GM20431 (cell line): ENCODE measurements around the gene USB1.
"Not testable (repeated sequence)": the region's sequence is repeated elsewhere in the genome, so short reads cannot be mapped to it uniquely, and the experiment has no call there.

Experiments used
- in situ Hi-C: fragments of 300-500 bp; cut with MseI, MboI; formaldehyde crosslinking; loops from one replicate; pipeline ENCODE4 v1.15.0; 2020; ENCODE audit warnings: low sequenced_read_pairs; ENCODE audit not compliant: unreplicated experiment

The USB1 gene

GRCh38 chr16:57992084-57992483, 9.1 kb upstream of the USB1 start:
- in situ Hi-C loops: loop anchor here (10.0 to 25.0 kb wide), 2 partner anchors 87 to 405 kb away; no protein-coding TSS in a partner anchor

GRCh38 chr16:57993438-57993837, 7.8 kb upstream of the USB1 start:
- in situ Hi-C loops: loop anchor here (10.0 to 25.0 kb wide), 2 partner anchors 89 to 406 kb away; no protein-coding TSS in a partner anchor

GRCh38 chr16:57993897-57994296, 7.3 kb upstream of the USB1 start:
- in situ Hi-C loops: loop anchor here (10.0 to 25.0 kb wide), 2 partner anchors 89 to 407 kb away; no protein-coding TSS in a partner anchor

GRCh38 chr16:57994361-57994760, 6.8 kb upstream of the USB1 start:
- in situ Hi-C loops: loop anchor here (10.0 to 25.0 kb wide), 2 partner anchors 90 to 407 kb away; no protein-coding TSS in a partner anchor

GRCh38 chr16:57994778-57995177, 6.4 kb upstream of the USB1 start:
- in situ Hi-C loops: loop anchor here (10.0 to 25.0 kb wide), 2 partner anchors 90 to 407 kb away; no protein-coding TSS in a partner anchor

- in situ Hi-C loops: loop anchor here (10.0 to 25.0 kb wide), 2 partner anchors 91 to 409 kb away; no protein-coding TSS in a partner anchor
Measured at GRCh38 chr16:57995721-57996405, 5.3 kb upstream of the USB1 start.

GRCh38 chr16:57996406-57997175, 4.6 kb upstream of the USB1 start:
- in situ Hi-C loops: loop anchor here (10.0 to 25.0 kb wide), 2 partner anchors 92 to 409 kb away; no protein-coding TSS in a partner anchor

GRCh38 chr16:57997176-57997527, 4.1 kb upstream of the USB1 start:
- in situ Hi-C loops: loop anchor here (10.0 to 25.0 kb wide), 2 partner anchors 92 to 410 kb away; no protein-coding TSS in a partner anchor

GRCh38 chr16:57997528-57998265, 3.5 kb upstream of the USB1 start:
- in situ Hi-C loops: loop anchor here (10.0 to 25.0 kb wide), 2 partner anchors 93 to 410 kb away; no protein-coding TSS in a partner anchor

- in situ Hi-C loops: loop anchor here (10.0 to 25.0 kb wide), 2 partner anchors 94 to 411 kb away; no protein-coding TSS in a partner anchor
Measured at GRCh38 chr16:57998486-57998885, 2.7 kb upstream of the USB1 start.

GRCh38 chr16:57998992-57999365, 2.2 kb upstream of the USB1 start:
- in situ Hi-C loops: loop anchor here (10.0 to 25.0 kb wide), 2 partner anchors 94 to 412 kb away; no protein-coding TSS in a partner anchor

- in situ Hi-C loops: loop anchor here (10.0 to 25.0 kb wide), 2 partner anchors 95 to 412 kb away; no protein-coding TSS in a partner anchor
Measured at GRCh38 chr16:57999366-57999970, 1.7 kb upstream of the USB1 start.

- in situ Hi-C loops: loop anchor here (10.0 to 25.0 kb wide), 2 partner anchors 95 to 413 kb away; no protein-coding TSS in a partner anchor
Measured at GRCh38 chr16:57999971-58000705, 1.1 kb upstream of the USB1 start, which contains the start of gene ZNF319. TSS of gene ZNF319 (minus strand) at chr16:58000672. CDS start at chr16:57998265, 2,407 bp downstream.

- in situ Hi-C loops: no loop called here
Measured at GRCh38 chr16:58001781-58002415, 691 bp downstream of the USB1 start.

GRCh38 chr16:58002416-58002800, 1.2 kb downstream of the USB1 start:
- in situ Hi-C loops: no loop called here

GRCh38 chr16:58002936-58003335, 1.7 kb downstream of the USB1 start:
- in situ Hi-C loops: no loop called here

GRCh38 chr16:58004736-58005135, 3.5 kb downstream of the USB1 start:
- in situ Hi-C loops: not testable (repeated sequence)

GRCh38 chr16:58009856-58010416, 8.7 kb downstream of the USB1 start:
- in situ Hi-C loops: loop anchor here (10.0 kb wide), 1 partner anchor 115 kb away; no protein-coding TSS in a partner anchor
